ENCODE data around the gene IL17F. TPM values are rescaled to one million over a fixed set of nuclear protein-coding genes. Genes with fewer than 3 reads are reported as not detected.

The IL17F gene
- polyA plus RNA-seq, 1 donor from 2014 or later, result not detected

DNA sequence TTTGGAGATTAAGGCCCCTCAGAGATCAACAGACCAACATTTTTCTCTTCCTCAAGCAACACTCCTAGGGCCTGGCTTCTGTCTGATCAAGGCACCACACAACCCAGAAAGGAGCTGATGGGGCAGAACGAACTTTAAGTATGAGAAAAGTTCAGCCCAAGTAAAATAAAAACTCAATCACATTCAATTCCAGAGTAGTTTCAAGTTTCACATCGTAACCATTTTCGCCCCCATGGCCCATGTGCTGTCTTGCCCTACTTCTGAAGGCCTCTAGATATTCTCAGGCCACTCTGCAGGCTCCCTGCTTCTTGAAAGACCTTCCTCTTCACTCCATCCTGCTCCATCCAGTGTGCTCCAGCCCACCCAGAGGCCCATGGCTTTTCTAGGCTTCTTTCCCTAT is 53.9 kb downstream of the IL17F start:
- no peaks in the 10 kb centered on the region for H3K9me2 ChIP-seq (ENCODE audit: insufficient read depth, low read length)
- no peak for TF ChIP-seq SMC3 (conservative IDR thresholded peaks at IDR 0.05; ENCODE audit: poor library complexity)
- no peak for TF ChIP-seq EZH2 (IDR thresholded peaks at IDR 0.05; ENCODE audit: borderline replicate concordance, insufficient read depth, low read length, poor library complexity, severe bottlenecking)
- TF ChIP-seq POLR2AphosphoS5 (IDR thresholded peaks at IDR 0.05), result no peak
- TF ChIP-seq, protein P1, sequence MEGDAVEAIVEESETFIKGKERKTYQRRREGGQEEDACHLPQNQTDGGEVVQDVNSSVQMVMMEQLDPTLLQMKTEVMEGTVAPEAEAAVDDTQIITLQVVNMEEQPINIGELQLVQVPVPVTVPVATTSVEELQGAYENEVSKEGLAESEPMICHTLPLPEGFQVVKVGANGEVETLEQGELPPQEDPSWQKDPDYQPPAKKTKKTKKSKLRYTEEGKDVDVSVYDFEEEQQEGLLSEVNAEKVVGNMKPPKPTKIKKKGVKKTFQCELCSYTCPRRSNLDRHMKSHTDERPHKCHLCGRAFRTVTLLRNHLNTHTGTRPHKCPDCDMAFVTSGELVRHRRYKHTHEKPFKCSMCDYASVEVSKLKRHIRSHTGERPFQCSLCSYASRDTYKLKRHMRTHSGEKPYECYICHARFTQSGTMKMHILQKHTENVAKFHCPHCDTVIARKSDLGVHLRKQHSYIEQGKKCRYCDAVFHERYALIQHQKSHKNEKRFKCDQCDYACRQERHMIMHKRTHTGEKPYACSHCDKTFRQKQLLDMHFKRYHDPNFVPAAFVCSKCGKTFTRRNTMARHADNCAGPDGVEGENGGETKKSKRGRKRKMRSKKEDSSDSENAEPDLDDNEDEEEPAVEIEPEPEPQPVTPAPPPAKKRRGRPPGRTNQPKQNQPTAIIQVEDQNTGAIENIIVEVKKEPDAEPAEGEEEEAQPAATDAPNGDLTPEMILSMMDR (IDR thresholded peaks at IDR 0.05; ENCODE audit: poor library complexity, severe bottlenecking), result no peak
- no peak for TF ChIP-seq MXI1 (conservative IDR thresholded peaks at IDR 0.05; ENCODE audit: poor library complexity, severe bottlenecking)
- TF ChIP-seq EP300 (conservative IDR thresholded peaks at IDR 0.05; ENCODE audit: poor library complexity, severe bottlenecking), result no peak
- H3K4me3 ChIP-seq (ENCODE audit: low read length), result no peak overlapping the region
- no peak overlapping the region for H3K27ac ChIP-seq (ENCODE audit: low read length)
- H2AFZ ChIP-seq (ENCODE audit: low read depth, low read length), result no peak overlapping the region
- no peaks in the 10 kb centered on the region for H3K9me3 ChIP-seq (ENCODE audit: low read length)
- H3K79me2 ChIP-seq (replicated peaks; ENCODE audit: insufficient read depth, low read length), result no peaks in the 10 kb centered on the region
- H3F3A ChIP-seq (ENCODE audit: insufficient read depth, low read length, poor library complexity, severe bottlenecking), result no peaks in the 10 kb centered on the region
- no peak overlapping the region for H3K4me2 ChIP-seq (ENCODE audit: low read length)
- H3K9ac ChIP-seq (ENCODE audit: low read length), result no peak overlapping the region
- H3K36me3 ChIP-seq (ENCODE audit: insufficient read depth, low read length), result no peaks in the 10 kb centered on the region
- no peaks in the 10 kb centered on the region for H4K20me1 ChIP-seq (ENCODE audit: insufficient read depth)
- no peaks in the 10 kb centered on the region for H3K27me3 ChIP-seq (ENCODE audit: insufficient read depth, low read depth, low read length)

DNA sequence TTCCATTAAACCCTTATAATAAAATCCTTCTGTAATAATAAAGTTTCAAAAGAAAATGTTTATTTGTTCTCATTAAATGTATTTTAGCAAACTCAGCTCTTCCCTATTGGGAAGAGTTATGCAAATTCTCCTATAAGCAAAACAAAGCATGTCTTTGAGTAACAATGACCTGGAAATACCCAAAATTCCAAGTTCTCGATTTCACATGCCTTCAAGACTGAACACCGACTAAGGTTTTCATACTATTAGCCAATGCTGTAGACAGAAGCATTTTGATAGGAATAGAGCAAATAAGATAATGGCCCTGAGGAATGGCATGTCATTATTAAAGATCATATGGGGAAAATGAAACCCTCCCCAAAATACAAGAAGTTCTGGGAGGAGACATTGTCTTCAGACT is 54.3 kb downstream of the IL17F start:
- H3K9me2 ChIP-seq (ENCODE audit: insufficient read depth, low read length), result no peaks in the 10 kb centered on the region
- no peak overlapping the region for H3K4me3 ChIP-seq (ENCODE audit: low read length)
- H3K36me3 ChIP-seq (ENCODE audit: insufficient read depth, low read length), result no peaks in the 10 kb centered on the region
- no peaks in the 10 kb centered on the region for H3K79me2 ChIP-seq (replicated peaks; ENCODE audit: insufficient read depth, low read length)
- no peaks in the 10 kb centered on the region for H3F3A ChIP-seq (ENCODE audit: insufficient read depth, low read length, poor library complexity, severe bottlenecking)
- H3K9me3 ChIP-seq (ENCODE audit: low read length), result no peaks in the 10 kb centered on the region
- no peak overlapping the region for H3K9ac ChIP-seq (ENCODE audit: low read length)
- TF ChIP-seq SMC3 (conservative IDR thresholded peaks at IDR 0.05; ENCODE audit: poor library complexity), result no peak
- TF ChIP-seq EZH2 (IDR thresholded peaks at IDR 0.05; ENCODE audit: borderline replicate concordance, insufficient read depth, low read length, poor library complexity, severe bottlenecking), result no peak
- no peak for TF ChIP-seq MXI1 (conservative IDR thresholded peaks at IDR 0.05; ENCODE audit: poor library complexity, severe bottlenecking)
- no peak overlapping the region for H2AFZ ChIP-seq (ENCODE audit: low read depth, low read length)
- no peak overlapping the region for H3K4me2 ChIP-seq (ENCODE audit: low read length)
- no peak overlapping the region for H3K27ac ChIP-seq (ENCODE audit: low read length)
- H4K20me1 ChIP-seq (ENCODE audit: insufficient read depth), result no peaks in the 10 kb centered on the region
- no peaks in the 10 kb centered on the region for H3K27me3 ChIP-seq (ENCODE audit: insufficient read depth, low read depth, low read length)

DNA sequence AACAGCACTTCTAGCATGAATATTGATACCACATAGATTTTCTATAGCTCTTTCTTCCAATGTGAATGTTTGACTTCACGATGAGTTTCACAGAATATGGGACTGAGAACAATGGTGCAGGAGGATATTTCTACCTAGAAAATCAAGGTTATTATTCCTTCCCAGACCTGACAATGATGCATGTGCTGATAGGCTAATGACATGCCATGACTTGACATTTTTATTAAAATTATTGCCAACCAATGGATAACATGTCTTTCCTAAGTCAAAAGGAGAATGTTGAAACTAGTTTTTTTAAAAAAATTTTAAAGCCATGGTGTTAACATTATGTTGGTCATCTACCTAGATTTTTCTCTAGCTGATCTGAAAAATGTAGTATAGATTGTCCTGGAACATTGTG is 57.2 kb downstream of the IL17F start:
- H3K9me3 ChIP-seq (ENCODE audit: low read length), result no peaks in the 10 kb centered on the region
- no peaks in the 10 kb centered on the region for H4K20me1 ChIP-seq (ENCODE audit: insufficient read depth)
- H3K4me2 ChIP-seq (ENCODE audit: low read length), result no peak overlapping the region
- H3K27me3 ChIP-seq (ENCODE audit: insufficient read depth, low read depth, low read length), result no peaks in the 10 kb centered on the region
- no peak overlapping the region for H3K9ac ChIP-seq (ENCODE audit: low read length)
- H3F3A ChIP-seq (ENCODE audit: insufficient read depth, low read length, poor library complexity, severe bottlenecking), result no peaks in the 10 kb centered on the region
- H2AFZ ChIP-seq (ENCODE audit: low read depth, low read length), result no peak overlapping the region
- H3K79me2 ChIP-seq (replicated peaks; ENCODE audit: insufficient read depth, low read length), result no peaks in the 10 kb centered on the region
- no peak overlapping the region for H3K27ac ChIP-seq (ENCODE audit: low read length)
- H3K9me2 ChIP-seq (ENCODE audit: insufficient read depth, low read length), result no peaks in the 10 kb centered on the region
- no peak overlapping the region for H3K4me3 ChIP-seq (ENCODE audit: low read length)
- H3K36me3 ChIP-seq (ENCODE audit: insufficient read depth, low read length), result no peaks in the 10 kb centered on the region
- TF ChIP-seq TAF1 (IDR thresholded peaks at IDR 0.05; ENCODE audit: low read depth), result no peak
- TF ChIP-seq, protein P1 (IDR thresholded peaks at IDR 0.05; ENCODE audit: poor library complexity, severe bottlenecking), result no peak

Other genes starting within 250 kb of the IL17F start
- gene PKHD1, start 156.9 kb downstream of the IL17F start, polyA plus RNA-seq, result not detected in 2 replicates
- not detected in 2 replicates for gene IL17A, start 58.1 kb downstream of the IL17F start, polyA plus RNA-seq
- gene MCM3, start 40.2 kb upstream of the IL17F start, polyA plus RNA-seq, result 8.6 and 8.8 TPM in 2 replicates
- gene PAQR8, start 117.7 kb upstream of the IL17F start, polyA plus RNA-seq, result 1.8 TPM in 2 replicates
- gene EFHC1, start 175.8 kb upstream of the IL17F start, polyA plus RNA-seq, result 173 and 234 TPM in 2 replicates

All from neural cell (in vitro differentiated cells).